GM23338 (cell line): ENCODE measurements around the gene HTR3C. TPM values are rescaled to one million over a fixed set of nuclear protein-coding genes. Genes with fewer than 3 reads are reported as not detected.

Experiments
- CREB1 ChIP-seq: fragments of 250-450 bp; sonication (Bioruptor Pico); IDR thresholded peaks from 2 replicates; pipeline ENCODE4 v1.5.0; 2020; ENCODE audit warnings: low read depth, mild to moderate bottlenecking, moderate library complexity
- CTCF ChIP-seq, 2 experiments: fragments of 200-600 bp in 1 of 2; sonication (generic) in 1 of 2; conservative IDR thresholded peaks; 2 replicates each; pipeline versions ENCODE4 v1.5.1 to v1.6.1; 2016 to 2017; ENCODE audit warnings: antibody characterized with exemption in 2 of 2, low read depth in 2 of 2, mild to moderate bottlenecking in 2 of 2, moderate library complexity in 1 of 2
- EZH2 ChIP-seq: fragments of 200-600 bp; sonication (generic); IDR thresholded peaks from one replicate; pipeline ENCODE4 v1.8.0; 2017; ENCODE audit warnings: antibody characterized with exemption, mild to moderate bottlenecking, low read depth; ENCODE audit not compliant: unreplicated experiment
- EZH2phosphoT487 ChIP-seq: fragments of 200-600 bp; sonication (generic); IDR thresholded peaks from one replicate; pipeline ENCODE4 v1.8.1; 2018; ENCODE audit warnings: antibody characterized with exemption; ENCODE audit not compliant: unreplicated experiment
- JUNB ChIP-seq: IDR thresholded peaks from one replicate; pipeline ENCODE4 v1.6.1; 2016; ENCODE audit warnings: antibody characterized with exemption; ENCODE audit not compliant: unreplicated experiment
- NANOG ChIP-seq: IDR thresholded peaks from 2 replicates; pipeline ENCODE4 v1.6.1; 2016; ENCODE audit warnings: antibody characterized with exemption, borderline replicate concordance
- POLR2AphosphoS5 ChIP-seq: IDR thresholded peaks from 2 replicates; pipeline ENCODE4 v1.6.1; 2016; ENCODE audit warnings: antibody characterized with exemption, low read depth
- REST ChIP-seq: IDR thresholded peaks from one replicate; pipeline ENCODE4 v1.6.1; 2018; ENCODE audit warnings: antibody characterized with exemption; ENCODE audit not compliant: unreplicated experiment
- STAT1 ChIP-seq: IDR thresholded peaks from one replicate; pipeline ENCODE4 v1.6.1; 2016; ENCODE audit warnings: antibody characterized with exemption; ENCODE audit not compliant: unreplicated experiment
- ZNF114 ChIP-seq: fragments of 250-450 bp; sonication (Bioruptor Pico); IDR thresholded peaks from 2 replicates; pipeline ENCODE4 v1.5.0; 2020; ENCODE audit warnings: mild to moderate bottlenecking, moderate library complexity
- ZNF462 ChIP-seq: fragments of 250-450 bp; sonication (Bioruptor Pico); IDR thresholded peaks from 2 replicates; pipeline ENCODE4 v1.5.0; 2020; ENCODE audit warnings: mild to moderate bottlenecking, moderate library complexity
- polyA plus RNA-seq: library from polyadenylated mRNA; unstranded; fragments of >200 nt; fragmentation: Nextera tagmentation; extraction: Ambion mirVana; gene quantifications from 2 replicates; pipeline ENCODE4 v1.2.1, GENCODE V29; 2016
- total RNA-seq: library from RNA; depleted of rRNA; stranded (reverse); fragments of >200 nt; shearing (Covaris generic); gene quantifications from 2 replicates; pipeline ENCODE4 v1.2.3, GENCODE V29; 2014

HTR3C gene
- total and polyA plus RNA-seq, 2 experiments from 2014 or later: not detected

- TF ChIP-seq ZNF462 (CRISPR knock-in tag) (no peak), NANOG (no peak), EZH2phosphoT487 (no peak), POLR2AphosphoS5 (no peak), CTCF (conservative IDR thresholded peaks at IDR 0.05; ENCODE audit: low read depth in 2 of 2) (no peak), ZNF114 (no peak), REST (no peak), JUNB (no peak), CREB1 (CRISPR knock-in tag) (no peak), EZH2 (no peak), STAT1 (no peak)
Measured at GRCh38 chr3:184067573-184068055, 14.8 kb downstream of the HTR3C start (continued).
